ENCODE measurements around the gene ECM2.

ECM2 gene

GRCh38 chr9:92527291-92527828, 8.4 kb downstream of the ECM2 start:
- FAIRE-seq, result no peak

- no peak for FAIRE-seq
Measured at GRCh38 chr9:92525306-92525705, 10.5 kb downstream of the ECM2 start.

- no peak for FAIRE-seq
Measured at GRCh38 chr9:92524881-92525280, 10.9 kb downstream of the ECM2 start.

- no peak for FAIRE-seq
Measured at GRCh38 chr9:92522983-92523970, 12.5 kb downstream of the ECM2 start.

- FAIRE-seq, result no peak
Measured at GRCh38 chr9:92520837-92521236, 15.0 kb downstream of the ECM2 start.

- no peak for FAIRE-seq
Measured at GRCh38 chr9:92518199-92518598, 17.6 kb downstream of the ECM2 start.

- no peak for FAIRE-seq
Measured at GRCh38 chr9:92517046-92517445, 18.7 kb downstream of the ECM2 start.

GRCh38 chr9:92516521-92516920, 19.3 kb downstream of the ECM2 start:
- no peak for FAIRE-seq

GRCh38 chr9:92514635-92515034, 21.2 kb downstream of the ECM2 start:
- FAIRE-seq, result no peak

- FAIRE-seq, result no peak
Measured at GRCh38 chr9:92513349-92513748, 22.4 kb downstream of the ECM2 start.

- FAIRE-seq, result no peak
Measured at GRCh38 chr9:92512622-92513021, 23.2 kb downstream of the ECM2 start.

- FAIRE-seq, result no peak
Measured at GRCh38 chr9:92510747-92511146, 25.0 kb downstream of the ECM2 start.

- no peak for FAIRE-seq
Measured at GRCh38 chr9:92509050-92509449, 26.7 kb downstream of the ECM2 start.

GRCh38 chr9:92508018-92508820, 27.6 kb downstream of the ECM2 start:
- no peak for FAIRE-seq

GRCh38 chr9:92507496-92507895, 28.3 kb downstream of the ECM2 start:
- FAIRE-seq, result no peak

GRCh38 chr9:92507005-92507404, 28.8 kb downstream of the ECM2 start:
- FAIRE-seq, result no peak

GRCh38 chr9:92506184-92506857, 29.5 kb downstream of the ECM2 start:
- no peak for FAIRE-seq

- FAIRE-seq, result no peak
Measured at GRCh38 chr9:92504881-92505280, 30.9 kb downstream of the ECM2 start.

GRCh38 chr9:92503156-92503555, 32.6 kb downstream of the ECM2 start:
- no peak for FAIRE-seq

GRCh38 chr9:92501671-92502393, 34.0 kb downstream of the ECM2 start:
- FAIRE-seq, result no peak

- FAIRE-seq, result no peak
Measured at GRCh38 chr9:92500725-92501124, 35.1 kb downstream of the ECM2 start.

- no peak for FAIRE-seq
Measured at GRCh38 chr9:92499701-92500100, 36.1 kb downstream of the ECM2 start.

Data from colon (tissue), 2 donors.